Trophoblast cell (in vitro differentiated cells and primary cell): ENCODE results near the gene KLHL18.
"Not testable (repeated sequence)": the region's sequence is repeated elsewhere in the genome, so short reads cannot be mapped to it uniquely, and the experiment has no call there.

Source experiments
- DNase-seq, 2 donors: peaks; one replicate each; pipeline ENCODE4 v3.0.0-alpha.2; 2016
- H2AFZ ChIP-seq: 2 replicates; pipeline ENCODE4 v1.6.1; 2013; ENCODE audit warnings: low read length, moderate library complexity, mild to moderate bottlenecking; ENCODE audit not compliant: insufficient read depth, poor library complexity
- H2AK5ac ChIP-seq: 2 replicates; pipeline ENCODE4 v1.6.1; 2013; ENCODE audit warnings: mild to moderate bottlenecking, low read length
- H2BK120ac ChIP-seq: 2 replicates; pipeline ENCODE4 v1.6.1; 2013; ENCODE audit warnings: low read length, mild to moderate bottlenecking, moderate library complexity; ENCODE audit not compliant: insufficient read depth, poor library complexity
- H2BK12ac ChIP-seq: 2 replicates; pipeline ENCODE4 v1.6.1; 2013; ENCODE audit warnings: mild to moderate bottlenecking, low read length, moderate library complexity
- H2BK5ac ChIP-seq: 2 replicates; pipeline ENCODE4 v1.6.1; 2013; ENCODE audit warnings: low read length, low read depth, moderate library complexity, mild to moderate bottlenecking; ENCODE audit not compliant: poor library complexity
- H3K14ac ChIP-seq: 2 replicates; pipeline ENCODE4 v1.6.1; 2013; ENCODE audit warnings: mild to moderate bottlenecking, low read length
- H3K18ac ChIP-seq: 2 replicates; pipeline ENCODE4 v1.6.1; 2013; ENCODE audit warnings: mild to moderate bottlenecking, low read length
- H3K23ac ChIP-seq: 2 replicates; pipeline ENCODE4 v1.6.1; 2013; ENCODE audit warnings: low read length
- H3K27ac ChIP-seq: 2 replicates; pipeline ENCODE4 v1.5.1; 2013; ENCODE audit warnings: low read depth, mild to moderate bottlenecking, inconsistent platforms, low read length, moderate library complexity
- H3K27me3 ChIP-seq: 2 replicates; pipeline ENCODE4 v1.6.1; 2013; ENCODE audit warnings: inconsistent platforms, mild to moderate bottlenecking, low read length, moderate library complexity; ENCODE audit not compliant: insufficient read depth
- H3K36me3 ChIP-seq, 2 experiments: 1 replicate in 1 of 2; 2 replicates in 1 of 2; pipeline ENCODE4 v1.6.1; 2013; ENCODE audit warnings: low read length in 2 of 2, mild to moderate bottlenecking in 2 of 2, moderate library complexity in 1 of 2; ENCODE audit not compliant: insufficient read depth in 2 of 2, control insufficient read depth in 1 of 2
- H3K4ac ChIP-seq: 2 replicates; pipeline ENCODE4 v1.6.1; 2013; ENCODE audit warnings: low read depth, mild to moderate bottlenecking, low read length, moderate library complexity
- H3K4me1 ChIP-seq, 2 experiments: 1 replicate in 1 of 2; 2 replicates in 1 of 2; pipeline ENCODE4 v1.6.1; 2013; ENCODE audit warnings: low read length in 2 of 2, mild to moderate bottlenecking in 2 of 2, moderate library complexity in 1 of 2; ENCODE audit not compliant: insufficient read depth in 2 of 2, control insufficient read depth in 1 of 2
- H3K4me2 ChIP-seq: 2 replicates; pipeline ENCODE4 v1.6.1; 2013; ENCODE audit warnings: inconsistent platforms, mild to moderate bottlenecking, low read length, moderate library complexity
- H3K4me3 ChIP-seq: 2 replicates; pipeline ENCODE4 v1.5.1; 2013; ENCODE audit warnings: mild to moderate bottlenecking, low read depth, low read length, inconsistent platforms
- H3K79me1 ChIP-seq: one replicate; pipeline ENCODE4 v1.6.1; 2013; ENCODE audit warnings: low read length
- H3K79me2 ChIP-seq: 2 replicates; pipeline ENCODE4 v1.6.1; 2013; ENCODE audit warnings: low read length, mild to moderate bottlenecking; ENCODE audit not compliant: control insufficient read depth, insufficient read depth, poor library complexity
- H3K9ac ChIP-seq: 2 replicates; pipeline ENCODE4 v1.6.1; 2013; ENCODE audit warnings: mild to moderate bottlenecking, low read length
- H3K9me3 ChIP-seq: 2 replicates; pipeline ENCODE4 v1.6.1; 2013; ENCODE audit warnings: low read depth, mild to moderate bottlenecking, control low read depth, inconsistent platforms, low read length; ENCODE audit not compliant: insufficient read depth
- H4K12ac ChIP-seq: 2 replicates; pipeline ENCODE4 v1.6.1; 2013; ENCODE audit warnings: low read depth, mild to moderate bottlenecking, low read length, moderate library complexity
- H4K8ac ChIP-seq: 2 replicates; pipeline ENCODE4 v1.6.1; 2013; ENCODE audit warnings: low read depth, mild to moderate bottlenecking, low read length, moderate library complexity
- H4K91ac ChIP-seq: one replicate; pipeline ENCODE4 v1.6.1; 2013; ENCODE audit warnings: low read depth, mild to moderate bottlenecking, low read length, moderate library complexity
- WGBS: extraction: QIAGEN DNeasy Blood & Tissue Kit; methylation state at CpG from one replicate; pipeline ENCODE4 v1.1.7; 2013; ENCODE audit warnings: missing lambda C conversion rate; ENCODE audit not compliant: insufficient read length, insufficient coverage; ENCODE audit errors: extremely low coverage; 5-methylcytosine and 5-hydroxymethylcytosine counted together

Gene KLHL18

GRCh38 chr3:47283591-47284364 is 1.0 kb downstream of the KLHL18 start:
- no peak overlapping the region for H3K14ac ChIP-seq
- no peak overlapping the region for H3K27ac ChIP-seq
- no peaks in the 10 kb centered on the region for H3K9me3 ChIP-seq
- H3K79me2 ChIP-seq: peaks cover 8% of the 10 kb centered on the region
- peak overlapping the region; percentile 18 for H3K4me3 ChIP-seq
- H2AFZ ChIP-seq: no peak overlapping the region
- H4K8ac ChIP-seq: no peak overlapping the region
- peaks cover 9 to 10% of the 10 kb centered on the region in 2 experiments for H3K4me1 ChIP-seq
- H3K4me2 ChIP-seq: peak overlapping the region; percentile 79
- no peak for DNase-seq
- H2BK120ac ChIP-seq: no peak overlapping the region
- H2BK12ac ChIP-seq: no peak overlapping the region
- no peak overlapping the region for H3K18ac ChIP-seq
- H3K79me1 ChIP-seq: peaks cover 7% of the 10 kb centered on the region
- no peak overlapping the region for H4K12ac ChIP-seq
- WGBS: no CpG with 5 or more reads among the region's 12 CpGs
- no peaks in the 10 kb centered on the region for H3K27me3 ChIP-seq
- H3K36me3 ChIP-seq: peaks cover 1 to 5% of the 10 kb centered on the region in 2 experiments
- H2BK5ac ChIP-seq: no peak overlapping the region
- H2AK5ac ChIP-seq: no peak overlapping the region
- H3K4ac ChIP-seq: peak overlapping the region; percentile 16
- no peak overlapping the region for H3K23ac ChIP-seq
- H4K91ac ChIP-seq: no peak overlapping the region
- no peak overlapping the region for H3K9ac ChIP-seq

DNA sequence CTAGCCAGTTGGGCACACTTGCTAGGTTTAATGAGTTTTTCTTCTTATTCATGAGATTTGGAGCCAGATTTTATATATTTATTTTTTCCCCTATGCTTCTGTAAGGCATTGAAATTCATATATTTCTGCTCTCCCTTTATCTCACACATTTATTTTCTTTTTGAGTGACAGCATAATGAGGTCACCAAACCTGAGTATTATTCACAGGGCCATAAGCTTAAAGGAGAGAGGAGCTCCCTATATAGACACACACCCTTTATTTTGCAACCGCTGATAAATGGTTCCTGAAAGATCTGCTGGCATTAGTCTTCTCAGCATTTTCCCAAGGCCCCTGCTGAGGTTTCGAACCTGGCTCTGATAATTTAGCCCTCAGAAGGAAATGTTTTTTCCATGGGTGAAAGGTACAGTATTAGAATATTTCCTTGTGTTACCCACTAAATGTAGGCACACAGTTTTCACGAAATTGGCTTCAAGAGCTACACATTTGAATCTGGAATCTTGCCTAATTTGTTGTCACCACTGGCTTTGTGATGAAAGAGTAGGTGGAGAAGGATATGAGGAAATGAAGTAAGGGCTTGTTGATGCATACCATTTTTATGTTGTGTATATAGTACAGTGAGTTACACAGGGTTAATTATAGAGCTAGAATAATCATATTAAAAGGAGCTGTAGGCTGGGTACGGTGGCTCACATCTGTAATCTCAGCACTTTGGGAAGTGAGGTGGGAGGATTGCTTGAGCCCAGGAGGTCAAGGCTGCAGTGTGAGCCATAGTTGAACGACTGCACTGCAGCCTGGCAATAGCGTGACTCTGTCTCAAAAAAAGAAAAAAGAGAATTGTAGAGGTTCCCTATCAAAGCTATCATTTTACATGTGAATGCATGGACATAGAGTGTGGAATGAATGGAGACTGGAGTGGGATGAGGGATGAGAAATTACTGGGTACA is 6.5 kb downstream of the KLHL18 start:
- peaks cover 2% of the 10 kb centered on the region for H3K79me2 ChIP-seq
- H3K23ac ChIP-seq: no peak overlapping the region
- no peak overlapping the region for H2BK120ac ChIP-seq
- no peaks in the 10 kb centered on the region for H3K27me3 ChIP-seq
- no peak overlapping the region for H3K4ac ChIP-seq
- DNase-seq: no peak
- H3K9ac ChIP-seq: no peak overlapping the region
- H3K27ac ChIP-seq: no peak overlapping the region
- H2BK5ac ChIP-seq: no peak overlapping the region
- peaks cover 2 to 5% of the 10 kb centered on the region in 2 experiments for H3K36me3 ChIP-seq
- H3K9me3 ChIP-seq: no peaks in the 10 kb centered on the region
- no peaks in the 10 kb centered on the region for H3K4me1 ChIP-seq
- H2BK12ac ChIP-seq: no peak overlapping the region
- no peak overlapping the region for H2AK5ac ChIP-seq
- WGBS: no CpG with 5 or more reads among the region's 6 CpGs
- H3K4me3 ChIP-seq: no peak overlapping the region
- H4K8ac ChIP-seq: no peak overlapping the region
- H4K12ac ChIP-seq: no peak overlapping the region
- H4K91ac ChIP-seq: no peak overlapping the region
- no peak overlapping the region for H2AFZ ChIP-seq
- no peak overlapping the region for H3K14ac ChIP-seq
- no peak overlapping the region for H3K18ac ChIP-seq
- no peak overlapping the region for H3K4me2 ChIP-seq
- H3K79me1 ChIP-seq: no peaks in the 10 kb centered on the region

GRCh38 chr3:47291158-47291753 is 8.5 kb downstream of the KLHL18 start:
- H3K9ac ChIP-seq: no peak overlapping the region
- no peaks in the 10 kb centered on the region for H3K4me1 ChIP-seq
- no peak overlapping the region for H3K18ac ChIP-seq
- no peak overlapping the region for H3K27ac ChIP-seq
- H3K14ac ChIP-seq: no peak overlapping the region
- no peak overlapping the region for H4K8ac ChIP-seq
- H3K23ac ChIP-seq: no peak overlapping the region
- H2BK120ac ChIP-seq: no peak overlapping the region
- no peaks in the 10 kb centered on the region for H3K27me3 ChIP-seq
- no peak for DNase-seq
- no peak overlapping the region for H4K91ac ChIP-seq
- no peak overlapping the region for H3K4me3 ChIP-seq
- no peak overlapping the region for H2BK5ac ChIP-seq
- H3K4me2 ChIP-seq: no peak overlapping the region
- no peak overlapping the region for H3K4ac ChIP-seq
- peaks cover 2% of the 10 kb centered on the region for H3K79me2 ChIP-seq
- no peak overlapping the region for H2AFZ ChIP-seq
- H3K36me3 ChIP-seq: peaks cover 2 to 5% of the 10 kb centered on the region in 2 experiments
- H4K12ac ChIP-seq: no peak overlapping the region
- H2BK12ac ChIP-seq: no peak overlapping the region
- no peaks in the 10 kb centered on the region for H3K9me3 ChIP-seq
- H3K79me1 ChIP-seq: no peaks in the 10 kb centered on the region
- WGBS: no CpG with 5 or more reads among the region's 4 CpGs
- no peak overlapping the region for H2AK5ac ChIP-seq

- H2BK5ac ChIP-seq, H3K9ac ChIP-seq, H2AK5ac ChIP-seq, H4K91ac ChIP-seq, H3K9me3 ChIP-seq, H3K27me3 ChIP-seq, H3K27ac ChIP-seq, H3K79me2 ChIP-seq, H3K4me2 ChIP-seq, H2BK12ac ChIP-seq, H3K4me1 ChIP-seq, DNase-seq, H4K12ac ChIP-seq, H3K4me3 ChIP-seq, H3K4ac ChIP-seq, H4K8ac ChIP-seq, H3K36me3 ChIP-seq, H2BK120ac ChIP-seq, H2AFZ ChIP-seq, H3K23ac ChIP-seq, H3K14ac ChIP-seq, H3K79me1 ChIP-seq: not testable (repeated sequence)
- peak overlapping the region; percentile 51 for H3K18ac ChIP-seq
- no CpG with 5 or more reads among the region's 9 CpGs for WGBS
Measured at GRCh38 chr3:47291754-47292420, 9.1 kb downstream of the KLHL18 start.
